Mammary epithelial cell (primary cell): ENCODE measurements around the gene CTPS2.

Experiments
- EZH2 ChIP-seq: IDR thresholded peaks from 2 replicates; pipeline ENCODE4 v1.6.1; 2012; ENCODE audit warnings: low read length, inconsistent platforms, borderline replicate concordance
- TF ChIP-seq, protein P1 (sequence below), 2 donors: IDR thresholded peaks in 1 of 2; conservative IDR thresholded peaks in 1 of 2; 2 replicates each; pipeline ENCODE4 v1.5.1; 2011 to 2012; ENCODE audit warnings: inconsistent platforms in 2 of 2, low read length in 2 of 2, mild to moderate bottlenecking in 2 of 2, control low read depth in 1 of 2, low read depth in 1 of 2; ENCODE audit not compliant: insufficient read depth in 1 of 2; ENCODE audit errors: extremely low read depth in 1 of 2

DNA sequence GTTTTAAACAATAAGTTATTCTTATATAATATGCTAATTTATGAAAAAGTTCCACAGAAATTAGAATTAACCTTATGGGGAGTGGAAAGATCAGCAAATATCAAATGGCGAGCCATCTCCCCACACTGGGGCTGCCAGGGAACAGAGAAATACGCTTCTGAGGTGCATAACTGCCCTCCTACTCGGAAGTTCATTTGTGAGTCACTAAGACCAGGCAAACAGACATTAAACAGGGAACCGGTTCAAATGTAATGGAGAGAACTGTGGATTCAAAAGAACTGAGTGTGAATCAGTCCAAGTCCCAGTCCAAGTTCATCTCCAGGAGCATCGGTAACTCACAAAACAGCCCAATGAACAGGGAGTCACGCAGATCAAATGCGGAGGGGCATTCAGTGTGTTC is 73.9 kb downstream of the CTPS2 start:
- TF ChIP-seq, protein P1, sequence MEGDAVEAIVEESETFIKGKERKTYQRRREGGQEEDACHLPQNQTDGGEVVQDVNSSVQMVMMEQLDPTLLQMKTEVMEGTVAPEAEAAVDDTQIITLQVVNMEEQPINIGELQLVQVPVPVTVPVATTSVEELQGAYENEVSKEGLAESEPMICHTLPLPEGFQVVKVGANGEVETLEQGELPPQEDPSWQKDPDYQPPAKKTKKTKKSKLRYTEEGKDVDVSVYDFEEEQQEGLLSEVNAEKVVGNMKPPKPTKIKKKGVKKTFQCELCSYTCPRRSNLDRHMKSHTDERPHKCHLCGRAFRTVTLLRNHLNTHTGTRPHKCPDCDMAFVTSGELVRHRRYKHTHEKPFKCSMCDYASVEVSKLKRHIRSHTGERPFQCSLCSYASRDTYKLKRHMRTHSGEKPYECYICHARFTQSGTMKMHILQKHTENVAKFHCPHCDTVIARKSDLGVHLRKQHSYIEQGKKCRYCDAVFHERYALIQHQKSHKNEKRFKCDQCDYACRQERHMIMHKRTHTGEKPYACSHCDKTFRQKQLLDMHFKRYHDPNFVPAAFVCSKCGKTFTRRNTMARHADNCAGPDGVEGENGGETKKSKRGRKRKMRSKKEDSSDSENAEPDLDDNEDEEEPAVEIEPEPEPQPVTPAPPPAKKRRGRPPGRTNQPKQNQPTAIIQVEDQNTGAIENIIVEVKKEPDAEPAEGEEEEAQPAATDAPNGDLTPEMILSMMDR (conservative IDR thresholded peaks at IDR 0.05 in 1 of 2, IDR thresholded peaks at IDR 0.05 in 1 of 2; ENCODE audit: extremely low read depth in 1 of 2, insufficient read depth in 1 of 2, low read depth in 1 of 2, low read length in 2 of 2): no peak
- no peak for TF ChIP-seq EZH2
